ENCODE results near the gene CCR9. TPM values are rescaled to one million over a fixed set of nuclear protein-coding genes. Genes with fewer than 3 reads are reported as not detected.
"Not testable (repeated sequence)": the region's sequence is repeated elsewhere in the genome, so short reads cannot be mapped to it uniquely, and the experiment has no call there.

CCR9 gene
- total and polyA plus RNA-seq, 2 experiments from 2014 or later = not detected

DNA sequence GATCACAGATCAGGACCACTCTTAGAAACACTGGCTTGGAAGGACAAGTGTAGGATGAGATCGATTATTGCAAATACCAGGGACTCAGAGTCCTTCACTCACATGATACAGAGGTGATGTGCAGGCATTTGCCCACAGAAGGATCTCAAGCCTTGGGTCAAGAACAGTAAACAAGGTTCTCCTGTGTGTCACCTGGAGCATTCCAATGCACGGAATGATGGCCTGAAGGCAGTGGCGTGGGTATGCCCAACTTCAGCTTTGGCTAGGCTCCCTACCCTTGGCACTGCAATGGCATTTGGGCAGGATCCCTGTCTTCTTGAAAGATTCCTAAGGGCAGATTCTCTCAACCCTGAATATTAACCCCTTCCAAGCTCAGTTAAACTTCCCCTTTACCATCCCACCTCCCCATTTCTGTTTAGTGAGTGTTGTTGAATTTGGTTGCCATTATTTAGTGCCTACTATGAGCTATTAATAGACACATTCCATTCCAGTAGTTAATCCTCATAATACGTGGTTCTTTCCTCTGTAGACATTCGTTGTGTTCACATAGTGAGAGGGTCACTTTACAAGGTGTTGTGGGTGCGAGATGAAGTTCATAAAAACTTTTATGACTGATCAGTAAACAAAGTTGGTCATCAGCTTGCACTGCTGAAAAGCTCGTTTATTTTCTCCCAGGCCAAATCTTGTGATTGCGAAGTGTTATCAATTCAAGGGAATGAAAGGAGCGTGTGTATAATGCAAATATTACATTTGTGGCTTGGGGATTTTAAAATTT, 43.3 kb upstream of the CCR9 start:
- in situ Hi-C loops (cut with MboI) = no loop called here
- Histone ChIP-seq H3K4me1 (ENCODE audit: insufficient read depth) (peaks cover 7% of the 10 kb centered on the region; the same call in 1 of the 2 replicates), H3K36me3 (ENCODE audit: low read depth) (no peaks in the 10 kb centered on the region), H3F3A (ENCODE audit: insufficient read depth) (no peaks in the 10 kb centered on the region), H3K9me2 (ENCODE audit: insufficient read depth) (no peaks in the 10 kb centered on the region), H3K27ac (no peak overlapping the region), H3K79me2 (ENCODE audit: insufficient read depth) (peaks cover 17% of the 10 kb centered on the region; the same call in 1 of the 2 replicates), H3K9ac (no peak overlapping the region), H3K4me3 (no peak overlapping the region), H3K27me3 (replicated peaks; ENCODE audit: insufficient read depth) (peaks cover 18% of the 10 kb centered on the region), H3K9me3 (ENCODE audit: low read depth) (no peaks in the 10 kb centered on the region), H4K20me1 (ENCODE audit: insufficient read depth) (no peaks in the 10 kb centered on the region), H3K4me2 (ENCODE audit: unreplicated experiment) (no peak overlapping the region), H2AFZ (peak overlapping the region; percentile 95)
- DNase-seq = no peak
- no peak for TF ChIP-seq EZH2 (IDR thresholded peaks at IDR 0.05; ENCODE audit: insufficient read depth, poor library complexity, severe bottlenecking)
- TF ChIP-seq EZH2phosphoT487 (IDR thresholded peaks at IDR 0.05; ENCODE audit: insufficient read depth, low read depth) = no peak
- 70 to 74% methylated on average over 9 of the region's 9 CpGs for WGBS, 2 experiments (ENCODE audit: low coverage in 1 of 2, low lambda C conversion rate in 2 of 2, missing lambda C conversion rate in 2 of 2)

DNA sequence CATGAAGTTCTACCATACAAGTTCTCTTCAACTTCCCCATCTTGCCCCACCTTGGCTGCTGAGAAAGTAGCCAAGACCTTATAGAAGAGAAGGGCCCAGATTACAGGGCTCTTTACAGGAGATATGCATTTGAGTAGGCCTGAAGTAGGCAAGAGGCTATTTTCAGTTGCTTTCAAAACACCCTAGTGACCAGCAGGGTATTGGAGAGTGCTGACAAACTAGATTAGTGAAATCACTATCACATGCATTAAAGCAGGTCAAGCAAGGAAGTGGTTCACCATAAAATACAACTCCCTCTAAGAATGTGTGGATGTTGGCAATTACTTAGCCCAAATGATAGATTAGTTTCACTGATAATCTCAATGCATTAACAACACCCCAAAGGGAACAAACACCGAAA, 41.7 kb upstream of the CCR9 start:
- no peaks in the 10 kb centered on the region for H3K9me3 ChIP-seq (ENCODE audit: low read depth)
- DNase-seq = no peak
- no peak for TF ChIP-seq EZH2 (IDR thresholded peaks at IDR 0.05; ENCODE audit: insufficient read depth, poor library complexity, severe bottlenecking)
- TF ChIP-seq EZH2phosphoT487 (IDR thresholded peaks at IDR 0.05; ENCODE audit: insufficient read depth, low read depth) = no peak
- H3K4me2 ChIP-seq (ENCODE audit: unreplicated experiment) = no peak overlapping the region
- peaks cover 13% of the 10 kb centered on the region; the same call in 1 of the 2 replicates for H3K79me2 ChIP-seq (ENCODE audit: insufficient read depth)
- peaks cover 7% of the 10 kb centered on the region; the same call in 1 of the 2 replicates for H3K4me1 ChIP-seq (ENCODE audit: insufficient read depth)
- H3K4me3 ChIP-seq = no peak overlapping the region
- H3K36me3 ChIP-seq (ENCODE audit: low read depth) = no peaks in the 10 kb centered on the region
- H4K20me1 ChIP-seq (ENCODE audit: insufficient read depth) = no peaks in the 10 kb centered on the region
- H3K9ac ChIP-seq = no peak overlapping the region
- H2AFZ ChIP-seq = no peak overlapping the region
- H3K27me3 ChIP-seq (replicated peaks; ENCODE audit: insufficient read depth) = peaks cover 32% of the 10 kb centered on the region
- H3K9me2 ChIP-seq (ENCODE audit: insufficient read depth) = no peaks in the 10 kb centered on the region
- WGBS, 2 experiments (ENCODE audit: low coverage in 1 of 2, low lambda C conversion rate in 2 of 2, missing lambda C conversion rate in 2 of 2) = 48 to 72% methylated on average over 1 of the region's 1 CpG
- no peak overlapping the region for H3K27ac ChIP-seq
- in situ Hi-C loops (cut with MboI) = no loop called here
- no peaks in the 10 kb centered on the region for H3F3A ChIP-seq (ENCODE audit: insufficient read depth)

DNA sequence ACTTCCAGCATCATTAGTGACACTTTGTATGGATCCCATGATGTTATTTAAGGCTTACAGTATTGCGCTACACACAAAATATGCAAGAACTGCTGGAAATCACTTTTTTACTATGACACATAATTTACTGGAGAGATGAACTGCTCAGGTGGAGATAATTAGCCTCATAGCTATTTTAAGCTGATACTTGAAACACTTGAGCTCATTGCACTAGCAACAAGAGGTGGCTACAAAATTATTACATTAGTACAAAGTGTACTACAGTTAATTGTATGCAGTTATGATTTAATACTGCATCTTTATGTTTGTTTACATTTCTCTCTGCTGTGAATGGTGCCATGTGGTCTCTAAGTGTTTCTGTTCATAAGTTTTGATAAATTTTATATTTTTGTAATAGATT, 38.0 kb upstream of the CCR9 start:
- H2AFZ ChIP-seq = no peak overlapping the region
- H3K4me2 ChIP-seq (ENCODE audit: unreplicated experiment) = no peak overlapping the region
- no peaks in the 10 kb centered on the region for H3K4me1 ChIP-seq (ENCODE audit: insufficient read depth)
- TF ChIP-seq EZH2 (IDR thresholded peaks at IDR 0.05; ENCODE audit: insufficient read depth, poor library complexity, severe bottlenecking) (no peak), EZH2phosphoT487 (IDR thresholded peaks at IDR 0.05; ENCODE audit: insufficient read depth, low read depth) (no peak)
- H3K36me3 ChIP-seq (ENCODE audit: low read depth) = no peaks in the 10 kb centered on the region
- no peak overlapping the region for H3K9ac ChIP-seq
- no peaks in the 10 kb centered on the region for H3F3A ChIP-seq (ENCODE audit: insufficient read depth)
- in situ Hi-C loops (cut with MboI) = no loop called here
- WGBS, 2 experiments (ENCODE audit: low coverage in 1 of 2, low lambda C conversion rate in 2 of 2, missing lambda C conversion rate in 2 of 2) = 64 to 75% methylated on average over 1 of the region's 1 CpG
- H4K20me1 ChIP-seq (ENCODE audit: insufficient read depth) = no peaks in the 10 kb centered on the region
- no peaks in the 10 kb centered on the region for H3K9me2 ChIP-seq (ENCODE audit: insufficient read depth)
- no peak overlapping the region for H3K4me3 ChIP-seq
- no peak for DNase-seq
- no peaks in the 10 kb centered on the region for H3K79me2 ChIP-seq (ENCODE audit: insufficient read depth)
- H3K9me3 ChIP-seq (ENCODE audit: low read depth) = no peaks in the 10 kb centered on the region
- H3K27me3 ChIP-seq (replicated peaks; ENCODE audit: insufficient read depth) = peaks cover 58% of the 10 kb centered on the region
- H3K27ac ChIP-seq = no peak overlapping the region

DNA sequence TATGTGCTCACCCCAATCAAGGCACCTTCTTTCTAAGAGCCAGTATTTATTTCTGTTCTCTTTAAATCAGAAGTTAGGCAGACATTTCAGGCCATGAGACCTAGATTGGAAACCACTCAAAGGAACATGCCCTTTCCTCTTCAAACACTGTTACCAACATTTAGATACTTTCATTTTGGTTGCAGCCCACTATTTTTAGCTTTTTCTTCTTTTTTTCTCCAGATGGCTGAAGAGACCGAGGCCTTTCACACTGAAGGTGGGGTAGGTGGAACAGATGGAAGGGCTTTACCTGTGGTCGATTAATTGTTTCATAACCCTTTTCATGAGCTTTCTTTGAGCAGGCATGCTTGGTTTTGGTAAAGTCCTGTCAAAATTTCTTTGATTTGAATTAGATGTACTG, 33.5 kb upstream of the CCR9 start:
- H2AFZ ChIP-seq = no peak overlapping the region
- 44 to 52% methylated on average over 2 of the region's 2 CpGs for WGBS, 2 experiments (ENCODE audit: low coverage in 1 of 2, low lambda C conversion rate in 2 of 2, missing lambda C conversion rate in 2 of 2)
- no peaks in the 10 kb centered on the region for H3F3A ChIP-seq (ENCODE audit: insufficient read depth)
- no peaks in the 10 kb centered on the region for H3K9me3 ChIP-seq (ENCODE audit: low read depth)
- no peaks in the 10 kb centered on the region for H3K4me1 ChIP-seq (ENCODE audit: insufficient read depth)
- no peak overlapping the region for H3K4me3 ChIP-seq
- H3K27me3 ChIP-seq (replicated peaks; ENCODE audit: insufficient read depth) = peaks cover 48% of the 10 kb centered on the region
- H3K4me2 ChIP-seq (ENCODE audit: unreplicated experiment) = no peak overlapping the region
- H3K36me3 ChIP-seq (ENCODE audit: low read depth) = no peaks in the 10 kb centered on the region
- no peaks in the 10 kb centered on the region for H3K9me2 ChIP-seq (ENCODE audit: insufficient read depth)
- no peak overlapping the region for H3K9ac ChIP-seq
- H3K79me2 ChIP-seq (ENCODE audit: insufficient read depth) = no peaks in the 10 kb centered on the region
- no peak for DNase-seq
- H4K20me1 ChIP-seq (ENCODE audit: insufficient read depth) = no peaks in the 10 kb centered on the region
- no peak overlapping the region for H3K27ac ChIP-seq
- TF ChIP-seq EZH2phosphoT487 (IDR thresholded peaks at IDR 0.05; ENCODE audit: insufficient read depth, low read depth) = no peak
- TF ChIP-seq EZH2 (IDR thresholded peaks at IDR 0.05; ENCODE audit: insufficient read depth, poor library complexity, severe bottlenecking) = no peak
- in situ Hi-C loops (cut with MboI) = no loop called here

DNA sequence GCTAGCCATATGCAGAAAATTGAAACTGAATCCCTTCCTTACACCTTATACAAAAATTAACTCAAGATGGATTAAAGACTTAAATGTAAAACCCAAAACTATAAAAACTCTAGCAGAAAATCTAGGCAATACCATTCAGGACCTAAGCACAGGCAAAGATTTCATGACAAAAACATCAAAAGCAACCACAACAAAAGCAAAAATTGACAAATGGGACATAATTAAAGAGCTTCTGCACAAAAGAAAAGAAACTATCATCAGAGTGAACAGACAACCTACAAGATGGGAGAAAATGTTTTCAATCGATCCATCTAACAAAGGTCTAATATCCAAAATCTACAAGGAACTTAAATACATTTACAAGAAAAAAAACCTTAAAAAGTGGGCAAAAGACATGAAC, 30.0 kb upstream of the CCR9 start:
- H3K9me2 ChIP-seq (ENCODE audit: insufficient read depth); H3K4me3 ChIP-seq; in situ Hi-C loops (cut with MboI); H3F3A ChIP-seq (ENCODE audit: insufficient read depth); H3K36me3 ChIP-seq (ENCODE audit: low read depth); H3K4me1 ChIP-seq (ENCODE audit: insufficient read depth); H2AFZ ChIP-seq; H3K79me2 ChIP-seq (ENCODE audit: insufficient read depth); H4K20me1 ChIP-seq (ENCODE audit: insufficient read depth); H3K9ac ChIP-seq; H3K4me2 ChIP-seq (ENCODE audit: unreplicated experiment); H3K27ac ChIP-seq; DNase-seq; H3K9me3 ChIP-seq (ENCODE audit: low read depth): not testable (repeated sequence)
- 50 to 68% methylated on average over 1 of the region's 1 CpG for WGBS, 2 experiments (ENCODE audit: low coverage in 1 of 2, low lambda C conversion rate in 2 of 2, missing lambda C conversion rate in 2 of 2)
- H3K27me3 ChIP-seq (replicated peaks; ENCODE audit: insufficient read depth) = peaks cover 36% of the 10 kb centered on the region

DNA sequence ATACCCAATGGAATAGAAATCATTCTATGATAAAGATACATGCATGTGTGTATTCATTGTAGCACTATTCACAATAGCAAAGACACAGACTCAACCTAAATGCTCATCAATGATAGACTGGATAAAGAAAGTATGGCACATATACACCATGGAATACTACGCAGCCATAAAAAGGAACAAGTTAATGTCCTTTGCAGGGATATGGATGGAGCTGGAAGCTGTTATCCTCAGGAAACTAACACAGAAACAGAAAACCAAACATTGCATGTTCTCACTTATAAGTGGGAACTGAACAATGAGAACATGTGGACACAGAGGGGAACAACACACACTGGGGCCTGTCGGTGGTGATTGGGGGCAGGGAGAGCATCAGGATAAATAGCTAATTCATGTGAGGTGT, 29.3 kb upstream of the CCR9 start:
- H3K4me3 ChIP-seq; H3K4me2 ChIP-seq (ENCODE audit: unreplicated experiment); in situ Hi-C loops (cut with MboI); H3K27ac ChIP-seq; H3K9me2 ChIP-seq (ENCODE audit: insufficient read depth); H4K20me1 ChIP-seq (ENCODE audit: insufficient read depth); H3K9me3 ChIP-seq (ENCODE audit: low read depth); H3K9ac ChIP-seq; H3K36me3 ChIP-seq (ENCODE audit: low read depth); H2AFZ ChIP-seq; H3K79me2 ChIP-seq (ENCODE audit: insufficient read depth); DNase-seq; H3F3A ChIP-seq (ENCODE audit: insufficient read depth); H3K4me1 ChIP-seq (ENCODE audit: insufficient read depth): not testable (repeated sequence)
- WGBS, 2 experiments (ENCODE audit: low coverage in 1 of 2, low lambda C conversion rate in 2 of 2, missing lambda C conversion rate in 2 of 2) = 54 to 59% methylated on average over 2 of the region's 2 CpGs
- H3K27me3 ChIP-seq (replicated peaks; ENCODE audit: insufficient read depth) = peaks cover 36% of the 10 kb centered on the region

Measured in GM23248 (cell line).